Neural progenitor cell (in vitro differentiated cells): ENCODE results near the gene ABHD11. TPM values are rescaled to one million over a fixed set of nuclear protein-coding genes. Genes with fewer than 3 reads are reported as not detected.

Source experiments
- DNase-seq: peaks from one replicate; pipeline ENCODE4 v3.0.0-alpha.2; 2016; ENCODE audit warnings: low spot score
- H2AFZ ChIP-seq: fragments of 200-600 bp; sonication (generic); replicated peaks from 2 replicates; pipeline ENCODE4 v1.6.1; 2016; ENCODE audit warnings: antibody characterized with exemption
- H3F3A ChIP-seq: fragments of 200-600 bp; sonication (generic); 2 replicates; pipeline ENCODE4 v1.6.1; 2016; ENCODE audit warnings: antibody characterized with exemption, low read depth
- H3K27ac ChIP-seq: fragments of 200-600 bp; sonication (generic); 2 replicates; pipeline ENCODE4 v1.5.1; 2016; ENCODE audit warnings: mild to moderate bottlenecking
- H3K27me3 ChIP-seq: fragments of 200-600 bp; sonication (generic); 2 replicates; pipeline ENCODE4 v1.6.1; 2016; ENCODE audit warnings: mild to moderate bottlenecking, moderate library complexity
- H3K36me3 ChIP-seq: fragments of 200-600 bp; sonication (generic); 2 replicates; pipeline ENCODE4 v1.5.1; 2016
- H3K4me1 ChIP-seq: fragments of 200-600 bp; sonication (generic); 2 replicates; pipeline ENCODE4 v1.6.1; 2016; ENCODE audit warnings: mixed run types
- H3K4me2 ChIP-seq: fragments of 200-600 bp; sonication (generic); 2 replicates; pipeline ENCODE4 v1.6.1; 2016
- H3K4me3 ChIP-seq: fragments of 200-600 bp; sonication (generic); 2 replicates; pipeline ENCODE4 v1.5.1; 2016
- H3K79me2 ChIP-seq: fragments of 200-600 bp; sonication (generic); 2 replicates; pipeline ENCODE4 v1.6.1; 2016; ENCODE audit warnings: low read depth
- H3K9ac ChIP-seq: fragments of 200-600 bp; sonication (generic); 2 replicates; pipeline ENCODE4 v1.6.1; 2016
- H3K9me3 ChIP-seq: fragments of 200-600 bp; sonication (generic); 2 replicates; pipeline ENCODE4 v1.5.1; 2016; ENCODE audit warnings: low read depth
- H4K20me1 ChIP-seq: fragments of 200-600 bp; sonication (generic); 2 replicates; pipeline ENCODE4 v1.6.1; 2016; ENCODE audit warnings: low read depth
- H3K27ac Mint-ChIP-seq: 3 replicates; pipeline ENCODE4 v1.8.0; 2021; ENCODE audit warnings: mixed read lengths
- H3K27me3 Mint-ChIP-seq: 2 replicates; pipeline ENCODE4 v1.8.0; 2022; ENCODE audit warnings: low read depth, mild to moderate bottlenecking, inconsistent platforms, moderate library complexity, mixed read lengths; ENCODE audit not compliant: insufficient read depth
- H3K36me3 Mint-ChIP-seq: 3 replicates; pipeline ENCODE4 v1.8.0; 2021; ENCODE audit warnings: mixed read lengths
- H3K4me1 Mint-ChIP-seq: 3 replicates; pipeline ENCODE4 v1.8.0; 2021; ENCODE audit warnings: mixed read lengths
- H3K4me3 Mint-ChIP-seq: 3 replicates; pipeline ENCODE4 v1.8.0; 2021; ENCODE audit warnings: mild to moderate bottlenecking, moderate library complexity, mixed read lengths
- H3K9me3 Mint-ChIP-seq: 3 replicates; pipeline ENCODE4 v1.8.0; 2020; ENCODE audit warnings: mixed read lengths
- EZH2 ChIP-seq: fragments of 200-600 bp; sonication (generic); IDR thresholded peaks from 2 replicates; pipeline ENCODE4 v1.6.1; 2017; ENCODE audit warnings: antibody characterized with exemption, mild to moderate bottlenecking, moderate library complexity
- EZH2phosphoT487 ChIP-seq: fragments of 200-600 bp; sonication (generic); IDR thresholded peaks from 2 replicates; pipeline ENCODE4 v1.6.1; 2017; ENCODE audit warnings: antibody characterized with exemption
- total RNA-seq: library from RNA; depleted of rRNA; stranded (reverse); fragments of >200 nt; gene quantifications from 2 replicates; pipeline ENCODE4 v1.2.3, GENCODE V29; 2015; ENCODE audit warnings: low replicate concordance
- TF ChIP-seq, protein P1 (sequence below): fragments of 200-600 bp; sonication (generic); IDR thresholded peaks from 2 replicates; pipeline ENCODE4 v1.5.1; 2017; ENCODE audit warnings: antibody characterized with exemption, mild to moderate bottlenecking

The ABHD11 gene
- total RNA-seq, 1 donor from 2014 or later = 9.3 TPM

DNA sequence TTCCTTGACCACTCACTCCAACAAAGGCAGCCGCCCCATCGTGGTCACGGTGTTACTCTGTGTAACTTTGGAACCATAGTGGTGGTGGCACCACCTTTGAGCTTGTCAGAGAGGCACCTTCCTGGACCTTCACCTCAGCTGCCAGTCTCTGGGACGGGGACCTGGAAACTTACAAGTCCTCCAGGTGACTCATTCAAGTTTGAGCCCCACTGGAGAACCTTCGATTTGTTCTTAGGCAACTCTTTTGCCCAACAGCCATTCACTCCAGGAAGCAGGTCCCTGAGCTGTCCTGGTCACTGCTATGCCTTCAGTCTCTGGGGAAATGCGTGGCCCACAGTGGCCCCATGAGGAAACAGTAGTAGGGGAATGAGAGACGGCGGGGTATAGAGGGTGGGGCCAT is 36.4 kb downstream of the ABHD11 start:
- no peak overlapping the region for H3K27ac ChIP-seq

DNA sequence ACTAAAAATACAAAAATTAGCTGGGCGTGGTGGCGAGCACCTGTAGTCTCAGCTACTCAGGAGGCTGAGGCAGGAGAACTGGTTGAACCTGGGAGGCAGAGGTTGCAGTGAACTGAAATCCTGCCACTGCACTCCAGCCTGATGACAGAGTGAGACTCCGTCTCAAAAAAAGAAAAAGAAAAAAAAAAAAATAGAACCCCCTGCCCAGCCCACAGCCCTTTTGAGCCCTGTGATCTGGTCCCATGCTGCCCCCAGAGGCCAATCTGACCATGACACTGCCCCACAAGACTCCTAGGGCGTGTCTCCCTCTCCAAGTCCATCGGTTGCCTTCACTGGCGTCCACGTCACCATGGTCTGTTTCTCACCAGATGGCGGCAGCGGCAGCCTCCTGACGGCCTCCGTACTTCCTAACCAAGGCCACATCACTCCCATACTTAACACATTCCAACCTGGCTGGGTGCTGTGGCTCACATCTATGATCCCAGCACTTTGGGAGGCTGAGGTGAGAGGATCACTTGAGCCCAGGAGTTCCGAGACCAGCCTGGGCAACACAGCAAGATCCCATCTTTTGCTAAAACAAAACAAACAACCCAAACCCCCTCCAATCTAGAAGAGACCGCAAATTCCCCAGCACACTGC is 37.1 kb downstream of the ABHD11 start:
- no peaks in the 10 kb centered on the region for H3K9me3 Mint-ChIP-seq
- peaks cover 9% of the 10 kb centered on the region for H3K4me1 ChIP-seq
- no peak overlapping the region for H3K9ac ChIP-seq
- peaks cover 10% of the 10 kb centered on the region for H3K36me3 Mint-ChIP-seq
- no peak overlapping the region for H3K4me3 ChIP-seq
- H3K4me1 Mint-ChIP-seq = peaks cover 16% of the 10 kb centered on the region
- no peaks in the 10 kb centered on the region for H3K79me2 ChIP-seq
- no peak overlapping the region for H3K27ac Mint-ChIP-seq
- H3K4me3 Mint-ChIP-seq = no peak overlapping the region
- H3F3A ChIP-seq = peaks cover 16% of the 10 kb centered on the region
- DNase-seq = peak; percentile 75
- no peak overlapping the region for H2AFZ ChIP-seq
- H3K27me3 Mint-ChIP-seq = peaks cover 11% of the 10 kb centered on the region
- H4K20me1 ChIP-seq = peaks cover 21% of the 10 kb centered on the region
- no peaks in the 10 kb centered on the region for H3K27me3 ChIP-seq
- H3K36me3 ChIP-seq = no peaks in the 10 kb centered on the region
- no peak overlapping the region for H3K4me2 ChIP-seq
- no peak overlapping the region for H3K27ac ChIP-seq
- no peak for TF ChIP-seq EZH2
- TF ChIP-seq, protein P1, sequence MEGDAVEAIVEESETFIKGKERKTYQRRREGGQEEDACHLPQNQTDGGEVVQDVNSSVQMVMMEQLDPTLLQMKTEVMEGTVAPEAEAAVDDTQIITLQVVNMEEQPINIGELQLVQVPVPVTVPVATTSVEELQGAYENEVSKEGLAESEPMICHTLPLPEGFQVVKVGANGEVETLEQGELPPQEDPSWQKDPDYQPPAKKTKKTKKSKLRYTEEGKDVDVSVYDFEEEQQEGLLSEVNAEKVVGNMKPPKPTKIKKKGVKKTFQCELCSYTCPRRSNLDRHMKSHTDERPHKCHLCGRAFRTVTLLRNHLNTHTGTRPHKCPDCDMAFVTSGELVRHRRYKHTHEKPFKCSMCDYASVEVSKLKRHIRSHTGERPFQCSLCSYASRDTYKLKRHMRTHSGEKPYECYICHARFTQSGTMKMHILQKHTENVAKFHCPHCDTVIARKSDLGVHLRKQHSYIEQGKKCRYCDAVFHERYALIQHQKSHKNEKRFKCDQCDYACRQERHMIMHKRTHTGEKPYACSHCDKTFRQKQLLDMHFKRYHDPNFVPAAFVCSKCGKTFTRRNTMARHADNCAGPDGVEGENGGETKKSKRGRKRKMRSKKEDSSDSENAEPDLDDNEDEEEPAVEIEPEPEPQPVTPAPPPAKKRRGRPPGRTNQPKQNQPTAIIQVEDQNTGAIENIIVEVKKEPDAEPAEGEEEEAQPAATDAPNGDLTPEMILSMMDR = peak; percentile 61
- H3K9me3 ChIP-seq = no peaks in the 10 kb centered on the region

More for the DNA sequence above, 36.4 kb downstream of the ABHD11 start:
- Histone ChIP-seq H3K4me2 (no peak overlapping the region), H3F3A (peaks cover 16% of the 10 kb centered on the region), H4K20me1 (peaks cover 24% of the 10 kb centered on the region), H3K36me3 (no peaks in the 10 kb centered on the region), H2AFZ (no peak overlapping the region), H3K79me2 (no peaks in the 10 kb centered on the region), H3K9ac (no peak overlapping the region), H3K27me3 (no peaks in the 10 kb centered on the region), H3K4me1 (peaks cover 9% of the 10 kb centered on the region), H3K4me3 (no peak overlapping the region), H3K9me3 (no peaks in the 10 kb centered on the region)
- TF ChIP-seq EZH2 (no peak), EZH2phosphoT487 (no peak)
- TF ChIP-seq, protein P1 = no peak
- H3K27ac Mint-ChIP-seq = peak overlapping the region; percentile 69
- H3K4me1 Mint-ChIP-seq = peaks cover 19% of the 10 kb centered on the region
- peaks cover 10% of the 10 kb centered on the region for H3K36me3 Mint-ChIP-seq
- no peak for DNase-seq
- H3K9me3 Mint-ChIP-seq = no peaks in the 10 kb centered on the region
- H3K4me3 Mint-ChIP-seq = peak overlapping the region; percentile 27
- H3K27me3 Mint-ChIP-seq = peaks cover 7% of the 10 kb centered on the region

DNA sequence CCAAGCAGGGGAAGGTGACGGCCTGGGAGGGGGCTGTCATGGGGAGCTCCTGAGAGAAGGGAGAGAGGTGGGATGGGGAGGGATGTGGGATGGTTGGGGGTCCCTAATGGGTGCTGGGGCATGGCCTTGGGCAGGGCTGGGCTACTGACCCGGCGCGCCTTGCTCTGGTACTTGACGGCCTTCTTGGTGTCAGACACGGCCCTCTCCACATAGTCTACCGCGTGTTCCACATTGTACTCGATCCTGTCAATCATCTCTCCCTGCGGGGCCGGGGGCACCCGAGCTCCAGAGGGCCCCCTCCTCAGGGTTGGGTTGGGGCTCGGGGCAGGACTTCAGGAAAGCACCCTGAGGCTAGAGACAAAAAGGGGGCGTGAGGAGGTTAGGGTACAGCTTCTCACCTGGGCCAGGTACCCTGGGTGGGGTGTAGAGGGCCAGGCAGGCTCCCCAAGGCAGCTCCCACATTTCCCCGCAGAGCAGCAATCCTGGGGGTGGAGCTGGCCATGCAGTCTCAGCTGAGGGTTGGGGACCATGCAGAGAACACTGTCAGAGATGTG is 37.9 kb downstream of the ABHD11 start:
- Mint-ChIP-seq H3K9me3 (no peaks in the 10 kb centered on the region), H3K27ac (no peak overlapping the region), H3K4me1 (peaks cover 16% of the 10 kb centered on the region), H3K4me3 (no peak overlapping the region), H3K27me3 (peaks cover 11% of the 10 kb centered on the region), H3K36me3 (peaks cover 12% of the 10 kb centered on the region)
- Histone ChIP-seq H3K4me1 (peaks cover 9% of the 10 kb centered on the region), H3K36me3 (no peaks in the 10 kb centered on the region), H3K27ac (no peak overlapping the region), H3F3A (peaks cover 16% of the 10 kb centered on the region), H4K20me1 (peaks cover 21% of the 10 kb centered on the region), H3K79me2 (no peaks in the 10 kb centered on the region), H3K4me3 (no peak overlapping the region), H3K9ac (no peak overlapping the region), H3K27me3 (no peaks in the 10 kb centered on the region), H2AFZ (no peak overlapping the region), H3K9me3 (no peaks in the 10 kb centered on the region), H3K4me2 (no peak overlapping the region)
- TF ChIP-seq, protein P1 = no peak
- TF ChIP-seq EZH2 (no peak), EZH2phosphoT487 (no peak)
- no peak for DNase-seq
